Colonic mucosa (tissue), 4 donors: ENCODE measurements around the gene HCFC1R1. TPM values are rescaled to one million over a fixed set of nuclear protein-coding genes. Genes with fewer than 3 reads are reported as not detected.

Experiments
- DNase-seq: peaks from one replicate; pipeline ENCODE4 v3.0.0-alpha.2; 2020
- H3K27ac ChIP-seq: fragments of 200-600 bp; one replicate; pipeline ENCODE4 v1.8.0; 2021
- H3K27me3 ChIP-seq: fragments of 200-600 bp; one replicate; pipeline ENCODE4 v1.8.0; 2021
- H3K36me3 ChIP-seq: fragments of 200-600 bp; one replicate; pipeline ENCODE4 v1.8.0; 2021
- H3K4me1 ChIP-seq: fragments of 200-600 bp; one replicate; pipeline ENCODE4 v1.8.0; 2021; ENCODE audit warnings: mild to moderate bottlenecking
- H3K4me3 ChIP-seq: fragments of 200-600 bp; one replicate; pipeline ENCODE4 v1.8.0; 2021
- H3K9ac ChIP-seq, 2 donors: one replicate each; pipeline ENCODE4 v1.7.0; 2013; ENCODE audit warnings: control low read depth in 2 of 2, low read depth in 2 of 2, low read length in 2 of 2
- H3K9me3 ChIP-seq: fragments of 200-600 bp; one replicate; pipeline ENCODE4 v1.8.0; 2021
- intact Hi-C: fragments of 100-400 bp; cut with DNase I; formaldehyde crosslinking; loops from one replicate; pipeline ENCODE4 v1.14.1; 2022
- total RNA-seq, 2 donors: library from RNA; stranded (reverse); fragmentation: NEBNext Ultra II Directional in 1 of 2; extraction: Animal tissue kit (Norgen Biotek cat#: 25700) in 1 of 2; gene quantifications; one replicate each; pipeline ENCODE4 v1.2.1, GENCODE V29; 2021
- TF ChIP-seq, protein P1 (sequence below): fragments of 200-600 bp; IDR thresholded peaks from one replicate; pipeline ENCODE4 v1.8.0; 2022; ENCODE audit warnings: antibody characterized with exemption, mild to moderate bottlenecking
- donor health status: healthy.
- donor health status: DM: no; HTN: no; CAD: no.
- donor health status: DM: no; HTN: no; CAD: no.

HCFC1R1 gene
- total RNA-seq, 2 donors from 2014 or later = 28.7 to 30.0 TPM

- intact Hi-C loops = no loop called here
- Histone ChIP-seq H3K36me3 (no peaks in the 10 kb centered on the region), H3K27me3 (no peaks in the 10 kb centered on the region), H3K9ac (no peak overlapping the region), H3K4me1 (peaks cover 3% of the 10 kb centered on the region), H3K27ac (no peak overlapping the region), H3K4me3 (no peak overlapping the region), H3K9me3 (no peaks in the 10 kb centered on the region)
- TF ChIP-seq, protein P1, sequence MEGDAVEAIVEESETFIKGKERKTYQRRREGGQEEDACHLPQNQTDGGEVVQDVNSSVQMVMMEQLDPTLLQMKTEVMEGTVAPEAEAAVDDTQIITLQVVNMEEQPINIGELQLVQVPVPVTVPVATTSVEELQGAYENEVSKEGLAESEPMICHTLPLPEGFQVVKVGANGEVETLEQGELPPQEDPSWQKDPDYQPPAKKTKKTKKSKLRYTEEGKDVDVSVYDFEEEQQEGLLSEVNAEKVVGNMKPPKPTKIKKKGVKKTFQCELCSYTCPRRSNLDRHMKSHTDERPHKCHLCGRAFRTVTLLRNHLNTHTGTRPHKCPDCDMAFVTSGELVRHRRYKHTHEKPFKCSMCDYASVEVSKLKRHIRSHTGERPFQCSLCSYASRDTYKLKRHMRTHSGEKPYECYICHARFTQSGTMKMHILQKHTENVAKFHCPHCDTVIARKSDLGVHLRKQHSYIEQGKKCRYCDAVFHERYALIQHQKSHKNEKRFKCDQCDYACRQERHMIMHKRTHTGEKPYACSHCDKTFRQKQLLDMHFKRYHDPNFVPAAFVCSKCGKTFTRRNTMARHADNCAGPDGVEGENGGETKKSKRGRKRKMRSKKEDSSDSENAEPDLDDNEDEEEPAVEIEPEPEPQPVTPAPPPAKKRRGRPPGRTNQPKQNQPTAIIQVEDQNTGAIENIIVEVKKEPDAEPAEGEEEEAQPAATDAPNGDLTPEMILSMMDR = no peak
- DNase-seq = no peak
These were observed 36.5 kb downstream of the HCFC1R1 start for GRCh38 chr16:2987286-2987685.

DNA sequence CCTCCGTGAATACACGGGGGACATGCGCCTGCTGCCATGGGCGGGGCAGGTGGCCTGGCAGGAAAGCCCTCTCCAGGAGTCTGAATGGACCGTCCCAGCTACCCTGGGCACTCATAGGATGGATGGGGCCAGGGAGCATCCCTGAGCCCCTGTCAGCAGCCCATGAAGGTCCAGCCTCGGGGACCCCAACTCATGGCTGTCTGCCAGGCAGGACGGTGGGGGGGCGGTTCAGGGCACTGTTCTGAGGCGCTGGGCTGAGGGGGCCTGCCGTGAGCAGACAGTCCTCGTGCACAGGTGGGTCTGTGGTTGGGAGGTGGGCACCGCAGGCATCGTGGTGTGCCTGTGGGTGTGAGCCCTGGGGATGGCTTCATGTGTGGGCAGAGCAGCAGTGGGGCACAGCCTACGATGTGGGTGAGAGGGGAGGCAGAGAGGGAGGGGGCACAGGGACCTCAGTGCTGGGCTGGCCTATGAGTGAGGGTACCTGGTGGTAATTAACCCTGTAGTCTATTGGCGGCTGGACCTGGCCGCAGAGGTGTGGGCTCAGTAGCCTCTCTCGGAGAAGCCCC, 37.0 kb downstream of the HCFC1R1 start:
- no peak for DNase-seq
- H3K4me1 ChIP-seq = peaks cover 3% of the 10 kb centered on the region
- intact Hi-C loops = no loop called here
- no peak overlapping the region for H3K4me3 ChIP-seq
- TF ChIP-seq, protein P1 = no peak
- no peaks in the 10 kb centered on the region for H3K36me3 ChIP-seq
- no peaks in the 10 kb centered on the region for H3K27me3 ChIP-seq
- no peak overlapping the region for H3K27ac ChIP-seq
- H3K9me3 ChIP-seq = no peaks in the 10 kb centered on the region
- no peak overlapping the region for H3K9ac ChIP-seq

DNA sequence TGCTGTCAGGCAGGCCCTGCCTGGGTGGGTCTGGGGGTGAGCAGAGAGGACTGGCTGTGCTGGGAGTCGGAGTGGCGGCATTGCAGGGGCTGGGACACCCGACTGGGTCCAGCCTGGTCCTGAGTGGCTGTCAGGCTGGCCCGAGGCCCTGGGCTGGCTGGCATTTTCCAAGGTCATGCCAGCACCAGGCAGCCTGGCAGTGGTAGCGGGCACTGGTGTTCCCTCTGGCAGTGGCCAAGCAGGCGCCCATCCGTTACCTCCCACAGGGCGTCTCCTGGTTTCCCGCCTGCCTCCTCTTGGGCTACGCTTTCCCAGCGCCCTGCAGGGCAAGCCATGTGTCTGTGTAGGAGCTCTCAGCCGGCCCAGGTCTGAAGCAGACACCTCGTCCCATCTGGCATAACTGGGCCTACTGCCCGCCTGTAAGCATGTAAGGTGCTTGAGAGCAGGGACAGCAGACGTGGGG, 37.8 kb downstream of the HCFC1R1 start:
- Histone ChIP-seq H3K27me3 (no peaks in the 10 kb centered on the region), H3K4me1 (peaks cover 3% of the 10 kb centered on the region), H3K27ac (no peak overlapping the region), H3K9ac (no peak overlapping the region), H3K9me3 (no peaks in the 10 kb centered on the region), H3K36me3 (no peaks in the 10 kb centered on the region), H3K4me3 (no peak overlapping the region)
- intact Hi-C loops = no loop called here
- TF ChIP-seq, protein P1 = no peak
- no peak for DNase-seq

DNA sequence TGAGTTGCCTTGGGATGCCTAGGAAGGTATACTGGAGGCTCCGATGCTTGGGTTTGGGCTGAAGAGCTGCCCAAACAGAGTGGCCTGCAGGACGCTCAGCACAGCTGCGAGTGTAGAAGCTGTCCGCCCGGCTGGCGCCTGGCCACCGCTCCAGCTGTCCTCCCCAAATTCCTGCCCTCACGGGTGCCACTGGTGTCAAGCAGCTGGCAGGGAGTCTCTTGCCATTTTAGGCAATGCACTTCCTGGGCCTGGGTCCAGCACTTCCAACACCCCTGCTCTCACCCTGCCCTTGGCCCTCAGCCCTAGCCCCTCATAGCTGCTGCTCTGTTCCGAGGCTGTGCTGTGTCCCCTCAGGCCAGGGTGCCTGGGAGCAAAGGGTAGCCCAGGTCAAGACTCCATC, 38.3 kb downstream of the HCFC1R1 start:
- Histone ChIP-seq H3K27me3 (no peaks in the 10 kb centered on the region), H3K27ac (no peak overlapping the region), H3K4me3 (no peak overlapping the region), H3K36me3 (no peaks in the 10 kb centered on the region), H3K9me3 (no peaks in the 10 kb centered on the region), H3K9ac (no peak overlapping the region), H3K4me1 (peaks cover 3% of the 10 kb centered on the region)
- no peak for DNase-seq
- TF ChIP-seq, protein P1 = no peak
- intact Hi-C loops = no loop called here

GRCh38 chr16:2983706-2984136, 40.0 kb downstream of the HCFC1R1 start:
- Histone ChIP-seq H3K36me3 (no peaks in the 10 kb centered on the region), H3K9me3 (no peaks in the 10 kb centered on the region), H3K4me3 (no peak overlapping the region), H3K27me3 (no peaks in the 10 kb centered on the region), H3K9ac (peak overlapping the region; percentile 26 to 50), H3K27ac (no peak overlapping the region), H3K4me1 (peaks cover 7% of the 10 kb centered on the region)
- TF ChIP-seq, protein P1 = peak; percentile 96
- intact Hi-C loops = no loop called here
- DNase-seq = peak; percentile 89
